H1 (cell line): Measurements from ENCODE around the gene KRTAP5-6. TPM values are rescaled to one million over a fixed set of nuclear protein-coding genes. Genes with fewer than 3 reads are reported as not detected.

Experiments used
- ASH2L ChIP-seq: fragments of 200-600, 300-600 bp; sonication (generic); IDR thresholded peaks from one replicate; pipeline ENCODE4 v1.7.1; 2017; ENCODE audit warnings: low read length
- BCL11A ChIP-seq, 2 experiments: IDR thresholded peaks; one replicate each; pipeline ENCODE4 v1.6.1; 2011; ENCODE audit warnings: low read depth in 2 of 2, low read length in 2 of 2, mild to moderate bottlenecking in 2 of 2
- CHD1 ChIP-seq: IDR thresholded peaks from 2 replicates; pipeline ENCODE4 v1.6.1; 2012; ENCODE audit warnings: low read depth, low read length, improper control_type of control experiment
- CHD7 ChIP-seq: fragments of 300-600 bp; sonication (generic); IDR thresholded peaks from 2 replicates; pipeline ENCODE4 v1.7.1; 2012; ENCODE audit warnings: low read length, moderate library complexity, mild to moderate bottlenecking, inconsistent platforms; ENCODE audit not compliant: insufficient replicate concordance
- EZH2 ChIP-seq: fragments of 200-600 bp; sonication (generic); IDR thresholded peaks from 2 replicates; pipeline ENCODE4 v1.7.1; 2012; ENCODE audit warnings: low read depth, mild to moderate bottlenecking, moderate library complexity, low read length, inconsistent platforms; ENCODE audit not compliant: severe bottlenecking
- HDAC6 ChIP-seq: IDR thresholded peaks from one replicate; pipeline ENCODE4 v1.7.1; 2012; ENCODE audit warnings: low read depth, mild to moderate bottlenecking, inconsistent platforms, low read length, moderate library complexity
- PHF8 ChIP-seq: fragments of 200-600 bp; sonication (generic); conservative IDR thresholded peaks from 2 replicates; pipeline ENCODE4 v1.7.1; 2012; ENCODE audit warnings: low read depth, mild to moderate bottlenecking, inconsistent platforms, low read length, moderate library complexity
- RXRA ChIP-seq: IDR thresholded peaks from 2 replicates; pipeline ENCODE4 v1.6.1; 2011; ENCODE audit warnings: low read depth, mild to moderate bottlenecking, low read length, moderate library complexity; ENCODE audit not compliant: insufficient read depth
- SP4 ChIP-seq: IDR thresholded peaks from 2 replicates; pipeline ENCODE4 v1.6.1; 2012; ENCODE audit warnings: low read length, inconsistent platforms
- USF2 ChIP-seq: IDR thresholded peaks from 2 replicates; pipeline ENCODE4 v1.6.1; 2011; ENCODE audit warnings: low read length, improper control_type of control experiment
- YY1 ChIP-seq: IDR thresholded peaks from 2 replicates; pipeline ENCODE4 v1.6.1; 2011; ENCODE audit warnings: low read depth, mild to moderate bottlenecking, low read length
- ZNF274 ChIP-seq: IDR thresholded peaks from 2 replicates; pipeline ENCODE4 v1.7.0; 2012; ENCODE audit warnings: low read length, borderline replicate concordance; ENCODE audit errors: extremely low read depth
- polyA plus RNA-seq, 7 experiments: library from polyadenylated mRNA; depleted of rRNA in 3 of 7; stranded (reverse) in 5 of 7; unstranded in 2 of 7; fragments of >200 nt in 5 of 7; fragments of 200-250 nt in 2 of 7; gene quantifications; 1 replicate in 5 of 7; 2 replicates in 1 of 7; 4 replicates in 1 of 7; pipeline versions ENCODE4 v1.2.1 to v1.2.3, GENCODE V29; 2011 to 2013; ENCODE audit warnings: missing spikeins in 2 of 7, mixed read lengths in 2 of 7
- total RNA-seq: library from RNA; stranded (reverse); fragmentation: NEBNext Ultra II Directional; extraction: Animal tissue kit (Norgen Biotek cat#: 25700); gene quantifications from 2 replicates; pipeline ENCODE4 v1.2.1, GENCODE V29; 2021

Gene KRTAP5-6
- total and polyA plus RNA-seq, 2 of the 8 experiments (the other 6 are each of a cell fraction or from before 2014, with no cell fraction given): not detected

DNA sequence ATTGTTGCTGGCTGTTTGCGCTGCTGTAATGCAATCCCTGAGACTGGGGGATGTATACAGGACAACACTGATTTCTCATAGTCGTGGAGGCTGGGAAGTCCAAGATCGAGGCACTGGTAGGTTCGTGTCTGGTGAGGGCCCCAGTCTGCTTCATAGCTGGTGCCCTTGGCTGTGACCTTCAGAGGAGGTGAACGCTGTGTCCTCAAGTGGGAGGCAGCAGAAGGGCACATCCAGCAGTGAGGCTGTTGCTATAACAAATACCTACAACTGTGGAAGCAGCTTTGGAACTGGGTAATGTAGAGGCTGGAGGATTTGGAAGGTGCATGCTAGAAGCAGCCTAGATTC lies 46.1 kb upstream of the KRTAP5-6 start (continued):
- TF ChIP-seq CHD7 (no peak), BCL11A (IDR thresholded peaks at IDR 0.05; ENCODE audit: low read depth in 2 of 2, low read length in 2 of 2) (no peak), CHD1 (no peak), RXRA (no peak), YY1 (no peak), USF2 (no peak), ASH2L (no peak), PHF8 (no peak), SP4 (no peak), HDAC6 (no peak), ZNF274 (no peak), EZH2 (no peak)
